Neutrophil (primary cell): ENCODE measurements around the gene CTSC.

ENCODE experiments used
- H3K27ac ChIP-seq: fragments of 200-600 bp; sonication (generic); 2 replicates; pipeline ENCODE4 v1.5.1; 2016; ENCODE audit warnings: mild to moderate bottlenecking, moderate library complexity
- H3K27me3 ChIP-seq: fragments of 200-600 bp; sonication (generic); 2 replicates; pipeline ENCODE4 v1.6.0; 2016; ENCODE audit warnings: mild to moderate bottlenecking
- H3K36me3 ChIP-seq: fragments of 200-600 bp; sonication (generic); 2 replicates; pipeline ENCODE4 v1.5.1; 2017
- H3K4me1 ChIP-seq, 2 experiments: fragments of 200-600 bp in 1 of 2; sonication (generic) in 1 of 2; 1 replicate in 1 of 2; 2 replicates in 1 of 2; pipeline versions ENCODE4 v1.5.1 to v1.6.1; 2013 to 2016; ENCODE audit warnings: low read depth in 1 of 2, low read length in 1 of 2, mild to moderate bottlenecking in 1 of 2, moderate library complexity in 1 of 2; ENCODE audit not compliant: control insufficient read depth in 1 of 2, insufficient read depth in 1 of 2
- H3K4me3 ChIP-seq, 2 experiments: fragments of 200-600 bp in 1 of 2; sonication (generic) in 1 of 2; 1 replicate in 1 of 2; 2 replicates in 1 of 2; pipeline ENCODE4 v1.5.1; 2013 to 2016; ENCODE audit warnings: low read depth in 1 of 2, low read length in 1 of 2, mild to moderate bottlenecking in 1 of 2, moderate library complexity in 1 of 2
- H3K9me3 ChIP-seq: fragments of 200-600 bp; sonication (generic); 2 replicates; pipeline ENCODE4 v1.5.1; 2016
- TF ChIP-seq, protein P1 (sequence below): fragments of 200-600 bp; sonication (generic); IDR thresholded peaks from 2 replicates; pipeline ENCODE4 v1.5.1; 2016; ENCODE audit warnings: antibody characterized with exemption

The CTSC gene

DNA sequence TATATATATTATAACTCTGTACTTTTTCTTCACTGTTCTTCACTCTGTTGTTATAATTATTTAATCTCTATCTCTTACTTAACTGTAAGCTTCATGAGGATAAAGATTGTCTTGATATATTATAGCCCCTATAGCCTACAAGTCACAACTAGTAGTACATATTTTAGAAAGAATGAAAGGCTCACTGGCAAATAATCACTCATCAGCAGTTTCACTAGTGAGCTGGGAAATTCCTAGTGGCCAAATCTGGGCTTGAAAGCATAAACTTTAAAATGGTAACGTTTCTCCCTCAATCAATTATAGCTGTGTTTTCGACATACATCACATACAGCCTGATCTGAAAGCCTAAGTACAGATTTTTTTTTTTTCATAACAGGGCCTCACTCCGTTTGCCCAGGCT is 42.5 kb downstream of the CTSC start:
- Histone ChIP-seq H3K27me3 (no peaks in the 10 kb centered on the region), H3K27ac (no peak overlapping the region), H3K9me3 (no peaks in the 10 kb centered on the region), H3K4me1 (no peaks in the 10 kb centered on the region), H3K4me3 (no peak overlapping the region), H3K36me3 (peaks cover 75% of the 10 kb centered on the region)
- TF ChIP-seq, protein P1, sequence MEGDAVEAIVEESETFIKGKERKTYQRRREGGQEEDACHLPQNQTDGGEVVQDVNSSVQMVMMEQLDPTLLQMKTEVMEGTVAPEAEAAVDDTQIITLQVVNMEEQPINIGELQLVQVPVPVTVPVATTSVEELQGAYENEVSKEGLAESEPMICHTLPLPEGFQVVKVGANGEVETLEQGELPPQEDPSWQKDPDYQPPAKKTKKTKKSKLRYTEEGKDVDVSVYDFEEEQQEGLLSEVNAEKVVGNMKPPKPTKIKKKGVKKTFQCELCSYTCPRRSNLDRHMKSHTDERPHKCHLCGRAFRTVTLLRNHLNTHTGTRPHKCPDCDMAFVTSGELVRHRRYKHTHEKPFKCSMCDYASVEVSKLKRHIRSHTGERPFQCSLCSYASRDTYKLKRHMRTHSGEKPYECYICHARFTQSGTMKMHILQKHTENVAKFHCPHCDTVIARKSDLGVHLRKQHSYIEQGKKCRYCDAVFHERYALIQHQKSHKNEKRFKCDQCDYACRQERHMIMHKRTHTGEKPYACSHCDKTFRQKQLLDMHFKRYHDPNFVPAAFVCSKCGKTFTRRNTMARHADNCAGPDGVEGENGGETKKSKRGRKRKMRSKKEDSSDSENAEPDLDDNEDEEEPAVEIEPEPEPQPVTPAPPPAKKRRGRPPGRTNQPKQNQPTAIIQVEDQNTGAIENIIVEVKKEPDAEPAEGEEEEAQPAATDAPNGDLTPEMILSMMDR: no peak

DNA sequence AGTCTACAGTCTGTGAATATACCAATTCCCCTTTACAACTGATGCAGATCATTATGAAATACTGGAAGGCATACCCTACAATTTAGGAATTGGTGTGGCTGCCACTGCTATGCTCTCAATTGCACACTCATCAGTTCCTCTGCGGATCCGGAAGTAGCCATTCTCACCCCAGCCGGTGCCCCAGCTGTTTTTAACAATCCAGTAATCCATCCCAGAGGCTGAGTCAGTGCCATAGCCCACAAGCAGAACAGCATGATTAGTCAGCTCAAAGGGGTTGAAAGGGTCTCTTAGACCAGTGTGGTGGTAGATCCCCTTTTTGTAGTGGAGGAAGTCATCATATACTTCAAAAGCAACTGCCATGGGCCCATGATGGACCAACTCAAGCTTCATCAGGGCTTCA is 43.6 kb downstream of the CTSC start:
- H3K36me3 ChIP-seq: peaks cover 68% of the 10 kb centered on the region
- H3K27me3 ChIP-seq: no peaks in the 10 kb centered on the region
- no peak overlapping the region for H3K27ac ChIP-seq
- TF ChIP-seq, protein P1: no peak
- no peak overlapping the region for H3K4me3 ChIP-seq
- H3K9me3 ChIP-seq: no peaks in the 10 kb centered on the region
- no peaks in the 10 kb centered on the region for H3K4me1 ChIP-seq

DNA sequence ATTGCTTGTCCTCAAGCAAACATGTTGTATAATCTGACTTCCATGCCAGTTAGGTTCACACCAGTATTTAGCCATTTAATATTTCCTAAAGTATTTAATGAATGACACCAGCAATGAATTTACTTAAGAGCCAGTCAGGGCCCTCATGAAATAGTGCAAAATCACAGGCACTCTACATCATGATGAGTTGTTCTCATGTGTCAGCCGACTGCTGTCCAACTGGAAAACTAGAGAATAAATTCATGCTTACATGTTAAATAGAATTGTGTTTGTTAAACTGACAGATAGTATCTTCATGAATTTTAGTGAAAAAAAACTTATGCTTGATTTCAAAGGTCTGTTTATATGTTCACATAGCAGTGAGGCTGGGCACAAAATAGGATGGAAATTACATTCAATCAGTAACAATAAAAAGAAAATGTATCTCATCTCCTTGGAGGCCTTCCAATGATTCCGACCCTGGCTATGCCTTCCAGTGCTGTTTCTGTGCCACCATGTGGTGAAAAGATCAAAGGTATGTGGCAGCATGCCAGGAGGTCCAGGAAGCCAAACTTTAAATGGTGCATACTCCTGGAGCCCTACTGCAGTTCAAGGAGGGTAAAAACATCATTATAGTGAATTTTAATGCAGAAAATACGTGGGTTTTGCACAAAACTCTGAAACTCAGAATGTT is 45.2 kb downstream of the CTSC start:
- TF ChIP-seq, protein P1: no peak
- Histone ChIP-seq H3K4me1 (no peaks in the 10 kb centered on the region), H3K36me3 (peaks cover 78% of the 10 kb centered on the region), H3K4me3 (no peak overlapping the region), H3K9me3 (no peaks in the 10 kb centered on the region), H3K27me3 (no peaks in the 10 kb centered on the region), H3K27ac (no peak overlapping the region)

DNA sequence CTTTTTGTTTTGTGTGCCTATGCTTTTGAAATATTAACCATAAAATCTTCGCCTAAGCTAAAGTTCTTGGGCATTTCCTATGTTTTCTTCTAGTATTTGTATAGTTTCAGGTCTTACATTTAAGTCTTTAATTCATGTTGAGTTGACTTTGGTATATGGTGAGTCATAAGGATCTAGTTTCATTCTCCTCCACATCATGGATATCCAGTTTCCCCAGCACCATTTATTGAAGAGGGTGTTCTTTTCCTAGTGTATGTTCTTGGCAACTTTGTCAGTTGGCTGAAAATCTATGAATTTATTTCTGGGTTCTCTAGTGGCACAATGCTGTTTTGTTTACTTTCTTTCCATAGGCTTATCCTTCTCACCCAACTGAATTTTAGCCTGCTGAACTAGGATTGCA is 49.0 kb downstream of the CTSC start:
- TF ChIP-seq, protein P1: no peak
- H3K9me3 ChIP-seq: no peaks in the 10 kb centered on the region
- no peaks in the 10 kb centered on the region for H3K4me1 ChIP-seq
- H3K36me3 ChIP-seq: peaks cover 44% of the 10 kb centered on the region
- H3K4me3 ChIP-seq: no peak overlapping the region
- H3K27ac ChIP-seq: no peak overlapping the region
- H3K27me3 ChIP-seq: no peaks in the 10 kb centered on the region

DNA sequence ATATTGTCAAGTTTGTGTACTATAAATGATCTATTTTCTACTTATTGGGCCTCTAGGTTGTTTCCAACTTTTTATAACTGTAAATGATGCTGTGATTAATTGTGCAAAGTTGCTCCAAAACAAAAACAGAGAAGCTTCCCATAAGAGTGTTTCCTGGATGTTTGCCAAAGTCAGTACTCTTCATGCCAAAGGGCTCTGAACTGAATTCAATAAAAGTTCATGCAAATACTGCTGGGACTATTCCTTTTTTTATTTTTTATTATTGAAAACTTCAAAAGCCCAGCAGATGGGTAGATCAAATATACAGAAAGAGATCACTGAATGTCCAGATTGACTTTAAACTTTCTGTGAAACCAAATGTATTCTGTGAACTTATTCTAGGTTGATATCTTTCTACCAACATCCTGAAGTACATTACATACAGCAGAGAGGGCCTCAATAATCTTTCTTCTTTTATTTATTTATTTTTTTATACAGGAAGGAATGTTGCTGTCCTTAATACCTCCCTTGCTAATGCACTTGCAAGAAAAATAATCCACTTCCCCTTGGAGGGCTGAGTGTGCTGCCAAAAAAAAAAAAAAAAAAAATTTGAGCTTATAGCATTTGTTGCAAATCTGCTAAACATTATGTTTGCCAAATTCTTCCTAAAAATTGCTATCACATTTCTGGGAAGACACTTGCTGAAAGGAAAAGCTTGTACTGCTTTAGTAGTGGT is 53.0 kb downstream of the CTSC start:
- TF ChIP-seq, protein P1: no peak
- Histone ChIP-seq H3K4me3 (no peak overlapping the region), H3K9me3 (no peaks in the 10 kb centered on the region)

More for the DNA sequence above, 53.0 kb downstream of the CTSC start:
- Histone ChIP-seq H3K27ac (no peak overlapping the region), H3K4me1 (no peaks in the 10 kb centered on the region), H3K27me3 (no peaks in the 10 kb centered on the region), H3K36me3 (peaks cover 31% of the 10 kb centered on the region)
